GM18520 (cell line): ENCODE measurements around the gene ZNF365.
"Not testable (repeated sequence)": the region's sequence is repeated elsewhere in the genome, so short reads cannot be mapped to it uniquely, and the experiment has no call there.

ENCODE experiments used
- ATAC-seq: cut with Tn5 transposase; IDR thresholded peaks from one replicate; pipeline ENCODE4 v1.9.1; 2021; ENCODE audit not compliant: unreplicated experiment

ZNF365 gene

GRCh38 chr10:62376071-62377025, 2.2 kb downstream of the ZNF365 start:
- no peak for ATAC-seq

GRCh38 chr10:62377026-62377415, 2.9 kb downstream of the ZNF365 start:
- no peak for ATAC-seq

DNA sequence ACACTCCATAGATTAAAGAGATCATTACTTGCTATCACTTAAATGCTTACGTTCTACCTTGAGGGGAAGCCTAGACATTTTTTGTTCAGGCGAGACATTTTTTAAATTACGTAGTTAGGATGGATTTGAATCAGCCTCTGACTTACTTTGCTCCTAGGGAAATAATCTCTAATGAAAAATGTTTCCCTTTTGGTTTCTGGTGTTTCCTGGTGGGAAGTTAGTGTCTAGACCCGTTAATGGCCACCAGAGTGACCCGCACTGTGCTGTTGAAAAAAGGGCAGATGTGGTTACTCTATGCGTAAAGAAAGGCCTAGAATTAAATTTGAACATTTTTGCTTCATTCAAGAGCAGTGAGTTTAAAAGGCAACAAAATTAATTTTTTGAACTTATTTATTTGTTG, 3.8 kb downstream of the ZNF365 start:
- ATAC-seq, result no peak

GRCh38 chr10:62378877-62379276, 4.7 kb downstream of the ZNF365 start:
- ATAC-seq, result not testable (repeated sequence)

- no peak for ATAC-seq
Measured at GRCh38 chr10:62379394-62379793, 5.2 kb downstream of the ZNF365 start.

- no peak for ATAC-seq
Measured at GRCh38 chr10:62380016-62380415, 5.8 kb downstream of the ZNF365 start.

DNA sequence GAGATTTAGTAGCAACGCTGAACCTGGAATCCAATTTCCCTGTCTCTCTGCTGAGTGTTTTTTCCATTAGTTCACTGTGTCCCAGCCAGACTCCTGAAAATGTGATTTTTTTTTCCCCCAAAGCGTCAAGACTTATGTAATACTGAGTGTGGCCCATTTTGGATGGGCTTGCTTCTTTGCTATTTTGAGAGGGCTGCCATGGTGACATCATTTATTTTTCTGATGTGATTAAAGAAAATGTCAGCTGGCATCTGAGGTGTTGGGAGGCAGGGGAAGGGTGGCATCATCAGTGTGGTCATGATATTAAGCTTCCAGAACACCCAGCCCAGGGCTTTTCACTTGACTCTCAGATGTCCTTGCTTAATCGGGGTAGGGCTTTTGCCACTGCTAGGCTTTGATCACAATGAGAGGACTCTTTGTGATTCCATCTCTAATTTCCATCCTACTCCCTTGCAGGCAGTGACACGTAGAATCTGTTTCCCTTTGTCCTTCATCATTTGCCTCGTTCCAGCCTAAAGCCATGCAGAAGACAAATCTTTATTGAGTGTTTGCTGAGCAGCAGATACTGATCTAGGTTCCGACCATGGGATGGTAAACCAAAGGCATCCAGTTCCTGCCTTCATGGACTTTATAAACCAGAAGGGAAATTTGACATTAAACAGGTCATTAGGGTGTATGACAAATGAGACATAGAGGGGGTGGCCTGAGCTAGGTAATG, 7.4 kb downstream of the ZNF365 start:
- ATAC-seq, result no peak

GRCh38 chr10:62382831-62383230, 8.7 kb downstream of the ZNF365 start:
- no peak for ATAC-seq

GRCh38 chr10:62384057-62384446, 9.9 kb downstream of the ZNF365 start:
- peak; percentile 90 for ATAC-seq

GRCh38 chr10:62384447-62385081, 10.4 kb downstream of the ZNF365 start:
- no peak for ATAC-seq

GRCh38 chr10:62386356-62387320, 12.5 kb downstream of the ZNF365 start:
- ATAC-seq, result no peak

- no peak for ATAC-seq
Measured at GRCh38 chr10:62388328-62388727, 14.2 kb downstream of the ZNF365 start.

DNA sequence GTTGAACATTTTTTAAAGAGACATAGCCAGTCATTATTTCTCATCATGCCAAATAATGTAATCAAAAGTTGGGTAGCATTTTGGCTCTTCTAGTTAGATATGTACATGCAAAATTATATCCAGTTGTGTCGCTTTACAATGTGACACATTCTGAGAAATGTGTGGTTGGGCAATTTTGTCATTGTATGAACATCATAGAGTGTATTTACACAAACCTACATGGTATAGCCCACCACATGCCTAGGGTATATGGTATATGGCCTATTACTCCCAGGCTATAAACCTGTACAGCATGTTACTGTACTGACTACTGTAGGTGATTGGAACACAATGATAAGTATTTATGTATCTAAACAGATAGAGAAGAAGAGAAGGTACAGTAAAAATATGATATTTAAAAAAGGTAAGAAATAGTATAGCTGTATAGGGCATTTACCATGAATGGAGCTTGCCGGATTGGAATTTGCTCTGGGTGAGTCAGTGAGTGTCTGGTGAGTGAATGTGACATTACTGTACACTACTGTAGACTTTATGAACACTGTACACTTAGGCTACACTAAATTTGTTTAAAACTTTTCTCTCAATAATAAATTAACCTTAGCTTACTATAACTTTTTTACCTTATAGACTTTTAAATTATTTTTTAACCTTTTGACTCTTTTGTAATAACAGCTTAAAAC, 16.5 kb downstream of the ZNF365 start:
- no peak for ATAC-seq

- ATAC-seq, result no peak
Measured at GRCh38 chr10:62393237-62393636, 19.1 kb downstream of the ZNF365 start.

DNA sequence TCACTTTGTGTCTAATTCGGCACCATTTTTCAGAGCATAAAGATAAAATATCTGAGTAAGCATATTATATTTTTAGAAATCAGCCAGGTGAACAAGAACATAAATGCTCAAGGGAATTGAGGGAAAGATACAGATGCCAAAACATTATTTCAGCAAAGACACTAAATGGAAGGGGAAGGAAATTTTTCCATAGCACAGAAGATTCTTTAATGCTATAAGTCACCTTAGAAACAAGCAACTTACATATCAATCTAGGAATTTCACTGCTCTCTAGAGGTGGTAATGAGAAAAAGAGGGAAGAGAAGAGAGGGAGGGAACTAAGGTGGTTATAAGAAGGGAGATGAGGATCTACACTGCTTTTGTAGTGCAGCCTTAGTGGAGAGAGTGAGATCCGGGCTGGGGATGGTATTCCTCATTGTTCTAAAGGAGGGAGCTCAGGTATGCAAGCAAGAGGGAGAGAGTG, 20.4 kb downstream of the ZNF365 start:
- ATAC-seq, result no peak

- ATAC-seq, result no peak
Measured at GRCh38 chr10:62395892-62396291, 21.7 kb downstream of the ZNF365 start.

GRCh38 chr10:62396864-62397263, 22.7 kb downstream of the ZNF365 start:
- no peak for ATAC-seq

DNA sequence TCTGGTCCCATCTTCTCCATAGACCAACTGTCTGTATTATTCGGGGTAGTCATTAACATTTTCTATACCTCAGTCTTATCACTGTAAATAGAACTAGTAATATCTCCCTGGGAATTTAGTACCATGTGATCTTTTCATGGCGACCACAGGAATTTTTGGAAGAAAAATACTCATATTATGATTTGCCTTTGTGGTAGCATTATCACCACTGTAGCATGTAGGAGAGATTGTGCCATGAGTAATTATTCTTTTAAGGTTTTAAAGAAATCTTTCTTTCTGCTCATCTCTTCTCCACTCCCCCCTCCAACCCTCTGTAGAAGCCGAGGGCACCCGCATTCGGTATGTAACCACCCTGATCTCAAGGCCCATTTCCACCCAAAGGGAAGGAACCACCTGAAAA, 25.0 kb downstream of the ZNF365 start:
- no peak for ATAC-seq

- no peak for ATAC-seq
Measured at GRCh38 chr10:62402508-62402907, 28.3 kb downstream of the ZNF365 start.

DNA sequence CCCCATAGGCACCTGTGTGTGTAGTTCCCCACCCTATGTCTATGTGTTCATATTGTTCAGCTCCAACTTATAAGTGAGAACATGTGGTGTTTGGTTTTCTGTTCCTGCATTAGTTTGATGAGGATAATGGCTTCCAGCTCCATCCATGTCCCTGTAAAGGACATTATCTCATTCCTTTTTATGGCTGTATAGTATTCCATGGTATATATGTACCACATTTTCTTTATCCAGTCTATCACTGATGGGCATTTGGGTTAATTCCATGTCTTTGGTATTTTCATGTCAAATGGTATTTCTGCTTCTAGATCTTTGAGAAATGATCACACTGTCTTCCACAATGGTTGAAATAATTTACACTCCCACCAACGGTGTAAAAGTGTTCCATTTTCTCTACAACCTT, 36.4 kb downstream of the ZNF365 start:
- ATAC-seq, result not testable (repeated sequence)
